Cortex of kidney (tissue), 1 donor: Measurements from ENCODE around the gene SDSL.

Experiments
- DNase-seq: peaks from one replicate; lab custom pipeline; 2025; lab: John Stamatoyannopoulos, UW

SDSL gene

DNA sequence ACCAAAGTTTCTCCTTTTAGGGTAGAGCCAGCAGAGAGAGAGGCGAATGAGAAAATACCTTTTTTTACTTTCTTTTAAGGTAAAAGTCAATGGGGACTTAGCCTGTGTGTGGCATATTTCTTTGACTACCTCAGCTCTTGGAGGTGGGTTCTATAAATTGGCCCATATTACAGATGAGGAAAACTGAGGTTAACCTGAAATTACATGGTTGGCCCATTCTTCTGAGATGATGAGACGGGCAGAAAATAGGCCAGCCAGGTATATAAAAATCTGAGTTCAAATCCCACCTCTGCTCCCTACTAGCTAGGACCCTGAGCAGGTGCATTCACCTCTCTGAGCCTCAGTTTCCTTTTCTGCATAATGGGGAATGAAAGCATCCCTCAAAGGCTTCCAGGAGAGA lies 27.1 kb downstream of the SDSL start:
- no peak for DNase-seq

DNA sequence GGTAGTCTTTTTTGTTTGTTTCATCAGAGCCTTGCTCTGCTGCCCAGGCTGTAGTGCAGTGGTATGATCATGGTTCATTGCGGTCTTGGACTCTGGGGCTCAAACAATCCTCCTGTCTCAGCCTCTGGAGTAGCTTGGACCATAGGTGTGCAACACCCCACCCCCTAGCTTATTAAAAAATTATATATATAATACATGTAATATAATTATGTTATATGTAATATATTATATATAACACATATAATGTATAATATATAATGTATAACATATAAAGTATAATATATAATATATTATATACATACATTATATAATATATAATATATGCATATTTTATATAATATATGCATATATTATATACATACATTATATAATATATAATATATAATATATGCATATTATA lies 27.7 kb downstream of the SDSL start:
- DNase-seq, result no peak

DNA sequence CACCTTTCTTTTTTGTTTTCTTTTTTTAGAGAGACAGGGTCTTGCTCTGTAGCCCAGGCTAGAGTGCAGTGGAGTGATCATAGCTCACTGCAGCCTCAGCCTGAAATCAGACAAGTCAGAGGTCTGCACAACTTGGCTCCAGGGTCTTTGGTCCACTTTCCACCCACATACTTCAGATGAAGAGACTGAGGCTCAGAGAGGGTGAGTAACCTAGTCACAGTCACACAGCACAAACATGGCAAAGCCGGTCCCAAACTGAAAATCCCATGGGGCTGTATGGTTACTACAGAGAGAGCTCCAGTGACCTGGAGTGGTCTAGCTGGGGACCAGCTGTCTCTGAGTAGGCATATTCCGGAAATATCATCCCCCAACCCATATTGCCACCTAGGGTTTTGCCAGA lies 30.3 kb downstream of the SDSL start:
- no peak for DNase-seq

DNA sequence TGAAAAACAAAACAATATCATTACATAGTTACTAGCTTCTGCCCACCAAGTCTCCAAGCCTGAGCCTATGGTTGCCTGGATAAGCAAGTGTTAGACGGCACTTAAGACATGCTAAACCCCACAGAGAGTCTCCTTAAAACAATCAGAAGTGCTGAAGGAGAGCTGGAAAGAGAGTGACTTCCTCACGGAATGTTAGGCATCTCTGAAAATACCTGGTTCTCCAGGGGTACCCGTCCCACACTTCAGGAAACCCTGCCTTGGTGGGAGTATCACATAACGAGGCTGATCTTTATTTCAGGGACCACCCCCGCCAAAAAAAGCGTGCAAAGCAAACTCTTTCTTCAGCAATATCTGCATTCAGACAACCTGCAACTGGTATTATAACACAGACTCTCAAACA lies 31.1 kb downstream of the SDSL start:
- no peak for DNase-seq

DNA sequence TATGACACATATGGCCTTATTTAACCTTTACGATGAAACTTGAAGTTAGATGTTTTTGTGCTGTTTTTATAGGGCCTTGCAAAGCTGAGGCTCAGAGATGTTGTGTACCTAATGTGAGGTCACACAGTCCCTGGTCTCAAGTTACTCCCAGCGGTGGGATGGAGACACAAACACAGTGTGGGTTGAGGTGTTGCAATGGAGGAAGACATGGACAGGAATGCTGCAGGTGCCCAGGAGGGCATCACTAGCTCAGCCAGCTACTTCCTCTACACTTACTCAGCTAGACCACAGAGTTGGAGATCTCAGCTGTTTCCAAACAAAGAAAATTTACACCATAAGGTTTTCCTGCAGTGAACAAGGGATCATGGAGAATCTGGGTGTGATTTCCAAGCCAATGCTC lies 34.0 kb downstream of the SDSL start:
- no peak for DNase-seq

DNA sequence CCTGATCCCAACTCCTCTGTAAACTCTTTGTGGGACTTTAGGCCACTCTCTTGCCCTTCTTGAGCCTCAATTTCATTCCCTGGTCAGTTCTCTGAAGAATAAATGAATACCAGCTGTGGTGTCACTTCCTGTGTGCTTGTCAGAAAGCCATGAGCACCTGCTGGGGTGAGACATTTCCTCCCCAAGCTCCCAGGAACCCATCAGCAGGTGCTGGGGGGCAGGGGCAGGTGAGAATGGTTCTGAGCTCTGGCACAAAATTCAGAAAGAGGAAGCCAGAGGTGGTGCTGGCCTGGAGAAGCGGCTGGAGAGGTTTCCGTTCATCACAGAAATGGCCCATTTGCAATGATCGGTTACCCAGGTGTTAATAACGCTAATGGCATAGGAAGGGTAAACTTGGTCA lies 34.6 kb downstream of the SDSL start:
- no peak for DNase-seq

- no peak for DNase-seq
These were observed 35.0 kb downstream of the SDSL start for GRCh38 chr12:113457185-113457584.

DNA sequence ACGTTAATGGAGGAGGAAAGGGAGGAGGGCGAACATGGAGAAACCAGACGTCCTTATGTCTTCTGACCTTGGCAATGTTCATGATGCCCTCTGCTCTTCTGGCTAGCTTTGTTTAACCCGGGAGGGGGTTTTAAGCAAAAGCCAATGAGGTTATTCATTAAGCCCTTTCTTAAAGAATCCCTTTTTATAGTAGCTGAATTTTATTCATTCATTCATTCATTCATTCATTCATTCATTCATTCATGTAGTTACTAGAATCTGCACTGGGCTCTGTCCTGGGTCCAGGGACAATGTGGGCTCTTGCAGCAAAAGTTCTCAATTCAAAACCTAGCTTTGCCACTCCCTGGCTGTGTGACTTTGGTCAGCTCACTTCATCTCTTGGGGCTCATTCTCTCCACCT lies 35.5 kb downstream of the SDSL start:
- no peak for DNase-seq

DNA sequence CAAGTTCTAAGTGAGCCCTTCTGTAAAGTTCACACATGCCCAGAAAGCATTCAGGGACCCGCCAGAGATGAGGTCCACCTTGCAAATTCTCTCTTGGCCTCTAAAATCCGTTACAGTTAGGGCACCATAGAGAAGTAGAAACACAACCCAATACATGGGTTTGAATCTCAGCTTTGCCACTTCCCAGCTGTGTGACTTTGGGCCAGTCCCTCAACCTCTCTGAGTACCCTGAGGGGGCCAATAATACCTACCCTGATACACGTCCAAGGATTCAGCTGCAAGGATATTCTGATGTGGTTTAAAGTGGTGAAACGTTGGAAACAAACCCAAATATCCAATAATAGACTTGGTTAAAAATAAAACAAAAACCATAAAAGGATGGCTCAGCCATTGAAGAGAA lies 37.8 kb downstream of the SDSL start:
- no peak for DNase-seq

- DNase-seq, result no peak
These were observed 39.5 kb downstream of the SDSL start for GRCh38 chr12:113461666-113462065.

DNA sequence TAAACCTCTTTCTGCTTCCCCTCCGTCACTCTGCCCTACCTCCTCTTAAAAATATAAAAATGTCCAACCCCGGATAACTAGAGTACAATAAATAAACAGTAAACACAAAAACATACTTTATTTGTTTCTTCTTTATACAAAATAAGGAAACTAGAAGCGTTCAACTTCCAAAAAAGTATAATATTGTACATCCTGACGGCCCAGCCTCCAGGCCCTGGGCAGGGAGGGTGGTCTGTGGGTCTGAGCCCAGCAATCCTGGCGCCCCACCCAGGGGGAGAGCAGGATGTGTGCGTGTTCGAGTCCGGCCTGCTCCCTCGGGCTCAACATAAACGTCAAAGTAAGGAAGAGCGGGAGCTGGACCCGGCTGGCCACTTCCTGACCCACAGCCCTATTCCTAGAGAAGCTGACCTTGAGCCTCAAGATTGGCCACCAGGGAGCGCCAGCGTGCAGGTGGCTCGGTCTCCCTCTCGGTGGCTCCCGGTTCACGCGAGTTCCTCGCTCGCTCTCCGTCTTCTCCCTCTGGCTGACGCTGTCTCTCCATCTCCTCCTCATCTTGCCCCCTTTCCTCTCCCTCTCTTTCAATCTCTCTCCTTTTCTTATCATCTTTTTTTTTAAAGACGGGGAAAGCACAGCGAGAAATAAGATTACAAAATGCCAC lies 40.1 kb downstream of the SDSL start:
- no peak for DNase-seq

DNA sequence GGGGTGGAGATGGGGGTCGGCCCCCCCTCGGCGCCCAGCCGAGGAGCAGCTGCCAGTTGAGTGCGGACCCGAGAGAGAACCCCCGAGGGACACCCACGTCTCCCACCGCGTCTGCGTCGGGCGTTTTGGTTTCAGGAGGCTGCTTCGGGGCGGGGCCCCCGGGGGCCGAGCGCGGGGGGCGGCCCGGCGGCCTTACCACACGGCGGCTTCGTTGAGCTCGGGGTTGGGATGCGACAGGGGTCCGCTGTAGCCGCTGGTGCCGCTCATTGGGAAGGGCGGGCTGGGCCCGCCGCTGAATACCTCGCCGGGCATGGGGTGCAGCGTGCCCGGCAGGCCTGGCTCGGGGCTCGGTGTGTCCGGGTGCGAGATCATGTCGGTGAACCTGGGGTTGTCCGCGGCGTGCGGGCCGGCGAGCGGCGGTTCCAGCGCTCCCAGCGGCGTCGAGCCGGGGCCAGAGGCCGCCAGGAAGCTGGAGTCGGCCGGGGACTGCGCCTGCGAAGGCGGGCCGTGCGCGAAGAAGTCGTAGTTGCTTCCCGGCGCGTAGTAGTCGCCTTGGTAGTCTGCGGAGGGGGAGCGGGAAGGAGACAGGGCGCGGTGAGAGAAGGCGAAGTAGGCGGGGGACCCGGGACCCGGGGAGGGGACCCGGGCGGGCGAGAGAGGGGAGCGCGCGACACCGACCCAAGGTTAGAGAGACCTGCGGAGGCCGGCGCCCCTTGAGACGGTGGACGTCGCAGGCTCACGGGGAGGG lies 41.0 kb downstream of the SDSL start:
- DNase-seq, result no peak

GRCh38 chr12:113463746-113464451 lies 41.7 kb downstream of the SDSL start:
- no peak for DNase-seq

GRCh38 chr12:113464452-113464775 lies 42.2 kb downstream of the SDSL start:
- no peak for DNase-seq

- no peak for DNase-seq
These were observed 42.9 kb downstream of the SDSL start for GRCh38 chr12:113464852-113465719.

- no peak for DNase-seq
These were observed 43.8 kb downstream of the SDSL start for GRCh38 chr12:113465808-113466453.

DNA sequence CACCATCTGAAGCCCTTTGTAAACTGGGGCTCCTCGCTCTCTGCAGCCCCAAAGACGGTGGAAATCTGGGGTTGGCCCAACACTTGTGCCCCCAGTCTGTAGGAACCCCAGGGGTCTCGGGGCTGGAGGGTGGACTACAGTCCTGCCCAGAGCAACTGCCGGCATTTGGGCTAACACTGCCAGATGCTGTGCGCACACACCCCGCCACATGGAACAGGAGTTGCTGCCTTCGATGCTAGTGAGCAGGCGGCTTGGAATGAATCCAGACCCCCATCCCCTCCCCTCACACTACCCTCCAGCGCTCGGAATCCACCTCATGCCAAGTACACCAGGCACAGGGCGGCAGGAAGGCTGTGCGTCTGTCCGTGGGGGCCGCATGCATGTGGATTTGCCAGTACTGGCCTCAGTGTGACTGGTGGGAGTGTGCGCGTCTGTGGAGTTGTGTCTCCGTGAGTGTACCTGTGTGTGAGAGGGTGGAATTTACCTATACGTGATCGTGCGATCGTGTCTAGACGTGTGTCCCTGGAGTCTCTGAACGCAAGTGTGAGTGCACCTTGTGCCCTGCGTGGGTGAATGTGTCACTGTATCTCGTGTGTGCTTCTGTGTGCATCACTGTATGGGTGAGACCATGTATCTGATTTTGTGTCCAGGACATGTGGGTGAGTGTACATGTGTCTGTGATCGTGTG lies 44.4 kb downstream of the SDSL start:
- DNase-seq, result no peak

DNA sequence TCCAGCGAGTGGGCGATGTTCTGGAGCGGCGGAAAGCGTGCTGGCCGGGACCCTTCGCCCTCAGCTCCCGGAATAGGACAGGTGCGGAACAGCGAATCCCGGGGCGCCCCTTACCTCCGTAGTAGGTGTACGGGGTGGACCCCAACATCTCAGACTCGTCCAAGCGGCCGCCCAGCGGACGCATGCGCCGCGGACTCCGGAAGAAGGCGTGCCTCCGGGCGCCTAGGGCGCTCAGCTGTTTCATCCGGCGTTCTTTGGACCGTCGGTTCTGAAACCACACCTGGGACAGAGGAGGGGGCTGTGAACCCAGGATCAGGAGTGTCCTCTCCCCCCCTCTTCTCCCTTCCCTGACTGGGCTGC lies 44.9 kb downstream of the SDSL start:
- DNase-seq, result no peak

DNA sequence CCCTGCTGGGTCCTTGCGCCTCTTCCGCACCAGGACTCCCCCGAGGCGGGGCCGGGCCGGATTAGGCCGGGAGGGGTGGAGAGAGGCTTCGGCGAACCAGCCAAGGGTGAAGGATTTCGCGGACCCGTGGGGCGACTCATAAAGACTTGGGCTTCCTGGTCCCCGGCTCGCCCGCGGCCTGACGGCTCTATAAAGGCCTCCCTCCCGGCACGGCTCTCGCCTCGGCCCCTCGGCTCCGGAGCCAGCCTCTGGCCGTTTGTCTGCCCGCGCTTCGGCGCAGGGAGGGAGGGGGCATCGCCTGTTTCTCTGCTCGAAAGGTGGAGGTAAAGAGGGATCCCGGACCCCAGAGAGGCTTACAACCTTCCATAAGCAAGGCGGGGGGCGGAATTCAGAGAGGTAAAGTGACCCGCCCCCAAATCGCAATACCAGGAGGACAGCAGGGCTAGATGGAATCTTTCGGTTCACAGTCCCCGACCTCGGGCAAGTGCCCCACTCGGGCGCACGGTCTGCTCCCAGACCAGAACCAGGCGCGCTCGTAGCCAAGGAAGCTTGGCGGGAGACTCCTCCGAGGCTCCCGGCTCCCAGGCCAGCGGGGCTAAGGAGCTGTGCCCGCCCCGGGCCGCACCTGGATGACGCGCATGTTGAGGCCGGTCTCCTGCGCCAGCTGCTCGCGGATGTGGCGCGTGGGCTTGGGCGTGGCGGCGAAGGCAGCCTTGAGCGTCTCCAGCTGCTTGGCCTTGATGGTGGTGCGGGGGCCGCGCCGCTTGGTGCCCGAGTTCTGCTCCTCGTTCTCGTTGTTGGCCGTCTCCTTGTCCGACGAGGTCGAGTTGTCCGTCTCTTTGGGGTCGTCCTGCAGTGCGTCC lies 45.6 kb downstream of the SDSL start:
- no peak for DNase-seq
